ENCODE data around the gene TEKT5. TPM values are rescaled to one million over a fixed set of nuclear protein-coding genes. Genes with fewer than 3 reads are reported as not detected.

The TEKT5 gene
- total RNA-seq, 1 experiment from 2014 or later = not detected

DNA sequence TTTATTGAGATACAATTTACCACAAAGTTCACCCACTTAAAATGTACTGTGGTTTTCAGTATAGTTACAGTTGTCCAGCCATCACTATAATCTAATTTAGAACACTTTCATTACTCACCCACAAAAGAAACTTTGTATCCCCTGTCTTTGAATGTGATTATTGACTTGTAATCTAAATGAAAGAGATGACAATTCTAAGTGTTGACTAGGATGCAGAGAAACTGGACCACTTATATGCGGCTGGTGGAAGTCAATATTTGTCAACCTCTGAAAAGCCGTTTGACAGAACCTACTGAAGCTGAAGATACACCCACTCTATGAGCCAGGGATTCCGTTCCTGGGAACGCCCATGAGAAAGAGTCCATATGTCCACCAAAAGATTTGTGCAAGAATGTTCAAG is 36.8 kb downstream of the TEKT5 start:
- TF ChIP-seq, protein P1, sequence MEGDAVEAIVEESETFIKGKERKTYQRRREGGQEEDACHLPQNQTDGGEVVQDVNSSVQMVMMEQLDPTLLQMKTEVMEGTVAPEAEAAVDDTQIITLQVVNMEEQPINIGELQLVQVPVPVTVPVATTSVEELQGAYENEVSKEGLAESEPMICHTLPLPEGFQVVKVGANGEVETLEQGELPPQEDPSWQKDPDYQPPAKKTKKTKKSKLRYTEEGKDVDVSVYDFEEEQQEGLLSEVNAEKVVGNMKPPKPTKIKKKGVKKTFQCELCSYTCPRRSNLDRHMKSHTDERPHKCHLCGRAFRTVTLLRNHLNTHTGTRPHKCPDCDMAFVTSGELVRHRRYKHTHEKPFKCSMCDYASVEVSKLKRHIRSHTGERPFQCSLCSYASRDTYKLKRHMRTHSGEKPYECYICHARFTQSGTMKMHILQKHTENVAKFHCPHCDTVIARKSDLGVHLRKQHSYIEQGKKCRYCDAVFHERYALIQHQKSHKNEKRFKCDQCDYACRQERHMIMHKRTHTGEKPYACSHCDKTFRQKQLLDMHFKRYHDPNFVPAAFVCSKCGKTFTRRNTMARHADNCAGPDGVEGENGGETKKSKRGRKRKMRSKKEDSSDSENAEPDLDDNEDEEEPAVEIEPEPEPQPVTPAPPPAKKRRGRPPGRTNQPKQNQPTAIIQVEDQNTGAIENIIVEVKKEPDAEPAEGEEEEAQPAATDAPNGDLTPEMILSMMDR (IDR thresholded peaks at IDR 0.05) = no peak
- TF ChIP-seq TCF7L2 (IDR thresholded peaks at IDR 0.05; ENCODE audit: low read depth, low read length) (no peak), POLR2AphosphoS5 (IDR thresholded peaks at IDR 0.05; ENCODE audit: low read depth, low read length) (no peak), SIN3A (IDR thresholded peaks at IDR 0.05; ENCODE audit: borderline replicate concordance, insufficient read depth, low read depth, low read length) (no peak)
- TF ChIP-seq, protein P2, sequence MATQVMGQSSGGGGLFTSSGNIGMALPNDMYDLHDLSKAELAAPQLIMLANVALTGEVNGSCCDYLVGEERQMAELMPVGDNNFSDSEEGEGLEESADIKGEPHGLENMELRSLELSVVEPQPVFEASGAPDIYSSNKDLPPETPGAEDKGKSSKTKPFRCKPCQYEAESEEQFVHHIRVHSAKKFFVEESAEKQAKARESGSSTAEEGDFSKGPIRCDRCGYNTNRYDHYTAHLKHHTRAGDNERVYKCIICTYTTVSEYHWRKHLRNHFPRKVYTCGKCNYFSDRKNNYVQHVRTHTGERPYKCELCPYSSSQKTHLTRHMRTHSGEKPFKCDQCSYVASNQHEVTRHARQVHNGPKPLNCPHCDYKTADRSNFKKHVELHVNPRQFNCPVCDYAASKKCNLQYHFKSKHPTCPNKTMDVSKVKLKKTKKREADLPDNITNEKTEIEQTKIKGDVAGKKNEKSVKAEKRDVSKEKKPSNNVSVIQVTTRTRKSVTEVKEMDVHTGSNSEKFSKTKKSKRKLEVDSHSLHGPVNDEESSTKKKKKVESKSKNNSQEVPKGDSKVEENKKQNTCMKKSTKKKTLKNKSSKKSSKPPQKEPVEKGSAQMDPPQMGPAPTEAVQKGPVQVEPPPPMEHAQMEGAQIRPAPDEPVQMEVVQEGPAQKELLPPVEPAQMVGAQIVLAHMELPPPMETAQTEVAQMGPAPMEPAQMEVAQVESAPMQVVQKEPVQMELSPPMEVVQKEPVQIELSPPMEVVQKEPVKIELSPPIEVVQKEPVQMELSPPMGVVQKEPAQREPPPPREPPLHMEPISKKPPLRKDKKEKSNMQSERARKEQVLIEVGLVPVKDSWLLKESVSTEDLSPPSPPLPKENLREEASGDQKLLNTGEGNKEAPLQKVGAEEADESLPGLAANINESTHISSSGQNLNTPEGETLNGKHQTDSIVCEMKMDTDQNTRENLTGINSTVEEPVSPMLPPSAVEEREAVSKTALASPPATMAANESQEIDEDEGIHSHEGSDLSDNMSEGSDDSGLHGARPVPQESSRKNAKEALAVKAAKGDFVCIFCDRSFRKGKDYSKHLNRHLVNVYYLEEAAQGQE (IDR thresholded peaks at IDR 0.05; ENCODE audit: insufficient read depth in 1 of 2, low read depth in 2 of 2, low read length in 1 of 2) = no peak
- intact Hi-C loops (cut with micrococcal nuclease; ENCODE audit: unreplicated experiment) (no loop called here), in situ Hi-C loops (cut with HindIII; ENCODE audit: low pct_unique_long_range_greater_than_20kb, low sequenced_read_pairs) (no loop called here)
- Histone ChIP-seq H3K36me3 (ENCODE audit: control insufficient read depth, insufficient read depth, low read length) (no peaks in the 10 kb centered on the region), H3K4me1 (ENCODE audit: control insufficient read depth, insufficient read depth, low read length) (no peaks in the 10 kb centered on the region), H3K9me3 (ENCODE audit: control insufficient read depth, insufficient read depth, low read depth, low read length) (no peaks in the 10 kb centered on the region), H3K27me3 (ENCODE audit: control insufficient read depth, insufficient read depth, low read length) (no peaks in the 10 kb centered on the region; the same call in none of the 2 replicates), H3K4me3 (ENCODE audit: low read depth in 2 of 2, low read length in 2 of 2) (no peak overlapping the region), H3K27ac (ENCODE audit: low read length) (no peak overlapping the region)
- DNase-seq (ENCODE audit: low read depth, low spot score) (no peak), ATAC-seq (no peak)
- BruUV-seq (replicated peaks) = no TSS peak
- ChIA-PET CTCF (no interaction called here), POLR2A (interaction anchor here (0.7 kb wide), 1 partner anchor 12 kb away, joined by 3 read pairs; no protein-coding TSS in a partner anchor)

DNA sequence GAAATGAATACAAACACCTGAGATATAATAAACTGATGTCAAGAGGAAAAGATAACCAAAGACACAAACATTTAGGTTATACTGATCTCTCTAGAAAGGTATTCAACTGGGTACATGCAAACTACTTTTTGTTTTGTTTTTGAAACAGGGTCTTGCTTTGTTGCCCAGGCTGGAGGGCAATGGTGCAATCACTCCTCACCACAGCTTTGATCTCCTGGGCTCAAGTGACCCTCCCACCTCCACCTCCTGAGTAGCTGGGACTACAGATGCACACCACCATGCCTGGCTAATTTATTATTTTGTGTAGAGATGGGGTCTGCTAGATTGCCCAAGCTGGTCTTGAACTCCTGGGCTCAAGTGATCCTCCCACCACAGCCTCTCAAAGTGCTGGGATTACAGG is 38.1 kb downstream of the TEKT5 start:
- H3K27me3 ChIP-seq (ENCODE audit: control insufficient read depth, insufficient read depth, low read length) = no peaks in the 10 kb centered on the region; the same call in none of the 2 replicates
- no TSS peak for BruUV-seq (replicated peaks)
- H3K36me3 ChIP-seq (ENCODE audit: control insufficient read depth, insufficient read depth, low read length) = no peaks in the 10 kb centered on the region
- POLR2A ChIA-PET = no interaction called here
- no peak overlapping the region for H3K27ac ChIP-seq (ENCODE audit: low read length)
- no peaks in the 10 kb centered on the region for H3K4me1 ChIP-seq (ENCODE audit: control insufficient read depth, insufficient read depth, low read length)
- no peaks in the 10 kb centered on the region for H3K9me3 ChIP-seq (ENCODE audit: control insufficient read depth, insufficient read depth, low read depth, low read length)
- ATAC-seq (no peak), DNase-seq (ENCODE audit: low read depth, low spot score) (no peak)
- CTCF ChIA-PET = no interaction called here
- TF ChIP-seq TCF7L2 (IDR thresholded peaks at IDR 0.05; ENCODE audit: low read depth, low read length) = no peak
- TF ChIP-seq SIN3A (IDR thresholded peaks at IDR 0.05; ENCODE audit: borderline replicate concordance, insufficient read depth, low read depth, low read length) = no peak
- TF ChIP-seq, protein P2 (IDR thresholded peaks at IDR 0.05; ENCODE audit: insufficient read depth in 1 of 2, low read depth in 2 of 2, low read length in 1 of 2) = no peak
- TF ChIP-seq, protein P1 (IDR thresholded peaks at IDR 0.05) = no peak
- TF ChIP-seq POLR2AphosphoS5 (IDR thresholded peaks at IDR 0.05; ENCODE audit: low read depth, low read length) = no peak
- in situ Hi-C loops (cut with HindIII; ENCODE audit: low pct_unique_long_range_greater_than_20kb, low sequenced_read_pairs) (no loop called here), intact Hi-C loops (cut with micrococcal nuclease; ENCODE audit: unreplicated experiment) (no loop called here)
- no peak overlapping the region for H3K4me3 ChIP-seq (ENCODE audit: low read depth in 2 of 2, low read length in 2 of 2)
